ENCODE data around the gene SHLD2. TPM values are rescaled to one million over a fixed set of nuclear protein-coding genes. Genes with fewer than 3 reads are reported as not detected.

The SHLD2 gene
- total and polyA plus RNA-seq, 2 of the 13 experiments (the other 11 are each of a cell fraction or from before 2014, with no cell fraction given): 25.7 to 53.7 TPM

DNA sequence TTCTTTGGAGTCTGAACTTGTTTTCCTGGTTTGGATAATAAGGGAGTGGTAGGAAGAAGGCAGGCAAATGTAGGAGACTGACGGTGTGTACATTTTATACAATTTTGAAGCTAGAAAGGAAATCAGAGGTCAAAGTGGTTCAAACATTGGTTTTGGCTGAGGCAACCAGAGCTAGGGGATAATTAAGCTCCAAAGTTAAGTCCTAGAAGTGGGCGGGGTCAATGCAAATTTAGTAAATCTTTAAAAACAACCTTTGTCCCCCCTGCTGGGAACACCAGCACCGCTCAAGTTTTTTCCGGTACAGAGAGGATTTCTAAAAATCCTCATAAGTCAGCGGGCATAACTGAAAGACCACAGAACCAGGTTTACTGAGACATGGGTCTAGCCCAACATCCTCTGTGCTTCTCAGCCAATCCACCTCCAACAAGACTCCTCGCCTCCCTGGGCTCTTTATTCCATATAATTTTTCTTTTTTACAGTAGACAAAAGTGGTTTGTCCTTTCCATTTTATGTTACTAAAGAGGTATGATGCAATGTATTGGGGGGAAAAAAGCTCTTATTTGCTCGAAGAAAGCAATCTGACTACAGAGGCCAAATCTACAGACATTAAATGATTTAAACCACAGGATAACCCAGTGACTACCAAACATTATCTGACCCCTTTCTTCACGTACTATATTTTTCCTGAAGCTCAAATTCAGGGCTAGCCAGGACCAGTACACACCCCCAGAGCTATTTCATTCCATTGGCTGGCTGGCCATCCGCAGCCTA is 2.0 kb upstream of the SHLD2 start (continued):
- TF ChIP-seq, protein P1, sequence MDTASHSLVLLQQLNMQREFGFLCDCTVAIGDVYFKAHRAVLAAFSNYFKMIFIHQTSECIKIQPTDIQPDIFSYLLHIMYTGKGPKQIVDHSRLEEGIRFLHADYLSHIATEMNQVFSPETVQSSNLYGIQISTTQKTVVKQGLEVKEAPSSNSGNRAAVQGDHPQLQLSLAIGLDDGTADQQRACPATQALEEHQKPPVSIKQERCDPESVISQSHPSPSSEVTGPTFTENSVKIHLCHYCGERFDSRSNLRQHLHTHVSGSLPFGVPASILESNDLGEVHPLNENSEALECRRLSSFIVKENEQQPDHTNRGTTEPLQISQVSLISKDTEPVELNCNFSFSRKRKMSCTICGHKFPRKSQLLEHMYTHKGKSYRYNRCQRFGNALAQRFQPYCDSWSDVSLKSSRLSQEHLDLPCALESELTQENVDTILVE (CRISPR knock-in tag; IDR thresholded peaks at IDR 0.05): no peak
- TF ChIP-seq, protein P2, sequence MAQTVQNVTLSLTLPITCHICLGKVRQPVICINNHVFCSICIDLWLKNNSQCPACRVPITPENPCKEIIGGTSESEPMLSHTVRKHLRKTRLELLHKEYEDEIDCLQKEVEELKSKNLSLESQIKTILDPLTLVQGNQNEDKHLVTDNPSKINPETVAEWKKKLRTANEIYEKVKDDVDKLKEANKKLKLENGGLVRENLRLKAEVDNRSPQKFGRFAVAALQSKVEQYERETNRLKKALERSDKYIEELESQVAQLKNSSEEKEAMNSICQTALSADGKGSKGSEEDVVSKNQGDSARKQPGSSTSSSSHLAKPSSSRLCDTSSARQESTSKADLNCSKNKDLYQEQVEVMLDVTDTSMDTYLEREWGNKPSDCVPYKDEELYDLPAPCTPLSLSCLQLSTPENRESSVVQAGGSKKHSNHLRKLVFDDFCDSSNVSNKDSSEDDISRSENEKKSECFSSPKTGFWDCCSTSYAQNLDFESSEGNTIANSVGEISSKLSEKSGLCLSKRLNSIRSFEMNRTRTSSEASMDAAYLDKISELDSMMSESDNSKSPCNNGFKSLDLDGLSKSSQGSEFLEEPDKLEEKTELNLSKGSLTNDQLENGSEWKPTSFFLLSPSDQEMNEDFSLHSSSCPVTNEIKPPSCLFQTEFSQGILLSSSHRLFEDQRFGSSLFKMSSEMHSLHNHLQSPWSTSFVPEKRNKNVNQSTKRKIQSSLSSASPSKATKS (CRISPR knock-in tag; IDR thresholded peaks at IDR 0.05): no peak
- TF ChIP-seq NR2F6 (IDR thresholded peaks at IDR 0.05): peak; percentile 88
- TF ChIP-seq NR2F6 (CRISPR knock-in tag; IDR thresholded peaks at IDR 0.05): peak; percentile 62; the same call in 1 of the 2 replicates
- TF ChIP-seq, protein P3, sequence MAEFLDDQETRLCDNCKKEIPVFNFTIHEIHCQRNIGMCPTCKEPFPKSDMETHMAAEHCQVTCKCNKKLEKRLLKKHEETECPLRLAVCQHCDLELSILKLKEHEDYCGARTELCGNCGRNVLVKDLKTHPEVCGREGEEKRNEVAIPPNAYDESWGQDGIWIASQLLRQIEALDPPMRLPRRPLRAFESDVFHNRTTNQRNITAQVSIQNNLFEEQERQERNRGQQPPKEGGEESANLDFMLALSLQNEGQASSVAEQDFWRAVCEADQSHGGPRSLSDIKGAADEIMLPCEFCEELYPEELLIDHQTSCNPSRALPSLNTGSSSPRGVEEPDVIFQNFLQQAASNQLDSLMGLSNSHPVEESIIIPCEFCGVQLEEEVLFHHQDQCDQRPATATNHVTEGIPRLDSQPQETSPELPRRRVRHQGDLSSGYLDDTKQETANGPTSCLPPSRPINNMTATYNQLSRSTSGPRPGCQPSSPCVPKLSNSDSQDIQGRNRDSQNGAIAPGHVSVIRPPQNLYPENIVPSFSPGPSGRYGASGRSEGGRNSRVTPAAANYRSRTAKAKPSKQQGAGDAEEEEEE (CRISPR knock-in tag; IDR thresholded peaks at IDR 0.05; ENCODE audit: borderline replicate concordance): no peak
- TF ChIP-seq HNRNPL (IDR thresholded peaks at IDR 0.05; ENCODE audit: low read depth, low read length): no peak
- TF ChIP-seq, protein P4, sequence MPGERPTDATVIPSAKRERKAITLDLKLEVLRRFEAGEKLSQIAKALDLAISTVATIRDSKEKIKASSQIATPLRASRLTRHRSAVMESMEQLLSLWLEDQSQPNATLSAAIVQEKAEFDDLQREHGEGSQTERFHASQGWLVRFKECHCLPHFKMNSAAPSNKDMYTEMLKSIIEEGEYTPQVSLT (CRISPR knock-in tag; IDR thresholded peaks at IDR 0.05; ENCODE audit: borderline replicate concordance, low read depth): no peak
- no peak for TF ChIP-seq NFE2L2 (IDR thresholded peaks at IDR 0.05; ENCODE audit: low read length)
- TF ChIP-seq, protein P5, sequence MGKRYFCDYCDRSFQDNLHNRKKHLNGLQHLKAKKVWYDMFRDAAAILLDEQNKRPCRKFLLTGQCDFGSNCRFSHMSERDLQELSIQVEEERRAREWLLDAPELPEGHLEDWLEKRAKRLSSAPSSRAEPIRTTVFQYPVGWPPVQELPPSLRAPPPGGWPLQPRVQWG (CRISPR knock-in tag; IDR thresholded peaks at IDR 0.05; ENCODE audit: borderline replicate concordance, low read depth): no peak
- TF ChIP-seq, protein P6, sequence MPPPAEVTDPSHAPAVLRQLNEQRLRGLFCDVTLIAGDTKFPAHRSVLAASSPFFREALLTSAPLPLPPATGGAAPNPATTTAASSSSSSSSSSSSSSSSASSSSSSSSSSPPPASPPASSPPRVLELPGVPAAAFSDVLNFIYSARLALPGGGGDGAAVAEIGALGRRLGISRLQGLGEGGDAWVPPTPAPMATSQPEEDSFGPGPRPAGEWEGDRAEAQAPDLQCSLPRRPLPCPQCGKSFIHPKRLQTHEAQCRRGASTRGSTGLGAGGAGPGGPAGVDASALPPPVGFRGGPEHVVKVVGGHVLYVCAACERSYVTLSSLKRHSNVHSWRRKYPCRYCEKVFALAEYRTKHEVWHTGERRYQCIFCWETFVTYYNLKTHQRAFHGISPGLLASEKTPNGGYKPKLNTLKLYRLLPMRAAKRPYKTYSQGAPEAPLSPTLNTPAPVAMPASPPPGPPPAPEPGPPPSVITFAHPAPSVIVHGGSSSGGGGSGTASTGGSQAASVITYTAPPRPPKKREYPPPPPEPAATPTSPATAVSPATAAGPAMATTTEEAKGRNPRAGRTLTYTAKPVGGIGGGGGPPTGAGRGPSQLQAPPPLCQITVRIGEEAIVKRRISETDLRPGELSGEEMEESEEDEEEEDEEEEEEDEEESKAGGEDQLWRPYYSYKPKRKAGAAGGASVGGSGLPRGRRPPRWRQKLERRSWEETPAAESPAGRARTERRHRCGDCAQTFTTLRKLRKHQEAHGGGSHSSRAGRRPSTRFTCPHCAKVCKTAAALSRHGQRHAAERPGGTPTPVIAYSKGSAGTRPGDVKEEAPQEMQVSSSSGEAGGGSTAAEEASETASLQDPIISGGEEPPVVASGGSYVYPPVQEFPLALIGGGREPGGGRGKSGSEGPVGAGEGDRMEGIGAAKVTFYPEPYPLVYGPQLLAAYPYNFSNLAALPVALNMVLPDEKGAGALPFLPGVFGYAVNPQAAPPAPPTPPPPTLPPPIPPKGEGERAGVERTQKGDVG (CRISPR knock-in tag; IDR thresholded peaks at IDR 0.05; ENCODE audit: borderline replicate concordance): no peak
- TF ChIP-seq MEF2D (CRISPR knock-in tag; IDR thresholded peaks at IDR 0.05): 0 out of 2 replicates have a peak, but pooled peaks have one; percentile 48
- 0 out of 2 replicates have a peak, but pooled peaks have one; percentile 14 for TF ChIP-seq MXD4 (CRISPR knock-in tag; IDR thresholded peaks at IDR 0.05)
- TF ChIP-seq KMT2B (CRISPR knock-in tag; IDR thresholded peaks at IDR 0.05): peak; percentile 23; the same call in 1 of the 2 replicates
- no peak for TF ChIP-seq TOE1 (CRISPR knock-in tag; IDR thresholded peaks at IDR 0.05)
- TF ChIP-seq MAFG (CRISPR knock-in tag; IDR thresholded peaks at IDR 0.05): no peak
- no peak; the same call in 1 of the 2 replicates for TF ChIP-seq LCORL (IDR thresholded peaks at IDR 0.05)
- TF ChIP-seq LCORL (CRISPR knock-in tag; IDR thresholded peaks at IDR 0.05): peak; percentile 63; the same call in 1 of the 2 replicates
- TF ChIP-seq DNMT1 (CRISPR knock-in tag; IDR thresholded peaks at IDR 0.05): no peak
- no peak for TF ChIP-seq ISX (CRISPR knock-in tag; conservative IDR thresholded peaks at IDR 0.05)
- peak; percentile 37; the same call in 1 of the 2 replicates for TF ChIP-seq KAT8 (CRISPR knock-in tag; IDR thresholded peaks at IDR 0.05)
- no peak for TF ChIP-seq KDM2A (CRISPR knock-in tag; IDR thresholded peaks at IDR 0.05; ENCODE audit: borderline replicate concordance, low read depth)
